Caco-2 (cell line): ENCODE data around the gene SPRN. TPM values are rescaled to one million over a fixed set of nuclear protein-coding genes. Genes with fewer than 3 reads are reported as not detected.

Experiments
- BruUV-seq: library from RNA; stranded (reverse); fragments of 400-500 nt; replicated peaks from 2 replicates; lab custom pipeline; 2021; lab: Mats Ljungman, UMichigan
- CTCF ChIA-PET: fragments of 300-600 bp; sonication (Branson Sonifier 250); formaldehyde crosslinking; loops from one replicate; lab custom pipeline; 2022; ENCODE audit warnings: antibody characterized with exemption; lab: Charles Lee
- POLR2A ChIA-PET: fragments of 300-600 bp; sonication (Branson Sonifier 250); formaldehyde crosslinking; loops from one replicate; lab custom pipeline; 2022; ENCODE audit warnings: antibody characterized with exemption; lab: Charles Lee
- DNase-seq, 2 experiments: peaks; one replicate each; pipeline versions ENCODE4 v3.0.0 to v3.0.0-alpha.2; 2020 to 2022
- H3K27me3 ChIP-seq: replicated peaks from 2 replicates; pipeline ENCODE4 v1.6.0; 2011; ENCODE audit warnings: low read length; ENCODE audit not compliant: control insufficient read depth, insufficient read depth
- H3K36me3 ChIP-seq: 2 replicates; pipeline ENCODE4 v1.5.1; 2011; ENCODE audit warnings: low read length; ENCODE audit not compliant: control insufficient read depth, insufficient read depth
- H3K4me1 ChIP-seq: fragments of 250-450 bp; sonication (Bioruptor Pico); 2 replicates; pipeline ENCODE4 v1.5.1; 2020; ENCODE audit warnings: mild to moderate bottlenecking
- H3K4me3 ChIP-seq: 2 replicates; pipeline ENCODE4 v1.5.1; 2011; ENCODE audit warnings: low read depth, mild to moderate bottlenecking, control low read depth, low read length
- H3K9me3 ChIP-seq: fragments of 250-450 bp; sonication (Bioruptor Pico); 2 replicates; pipeline ENCODE4 v1.5.1; 2020; ENCODE audit warnings: mild to moderate bottlenecking, moderate library complexity
- H3K27ac Mint-ChIP-seq: one replicate; pipeline ENCODE4 v1.8.0; 2022; ENCODE audit warnings: mixed read lengths; ENCODE audit not compliant: unreplicated experiment
- H3K27me3 Mint-ChIP-seq: one replicate; pipeline ENCODE4 v1.8.0; 2022; ENCODE audit warnings: mixed read lengths; ENCODE audit not compliant: insufficient read depth, unreplicated experiment
- H3K36me3 Mint-ChIP-seq: one replicate; pipeline ENCODE4 v1.8.0; 2022; ENCODE audit warnings: mild to moderate bottlenecking, mixed read lengths; ENCODE audit not compliant: insufficient read depth, unreplicated experiment
- H3K4me1 Mint-ChIP-seq: one replicate; pipeline ENCODE4 v1.8.0; 2022; ENCODE audit warnings: low read depth, mixed read lengths; ENCODE audit not compliant: unreplicated experiment
- H3K4me3 Mint-ChIP-seq: one replicate; pipeline ENCODE4 v1.8.0; 2022; ENCODE audit warnings: mild to moderate bottlenecking, moderate library complexity, mixed read lengths; ENCODE audit not compliant: unreplicated experiment
- H3K9me3 Mint-ChIP-seq: one replicate; pipeline ENCODE4 v1.8.0; 2022; ENCODE audit warnings: mixed read lengths; ENCODE audit not compliant: unreplicated experiment
- CTCF ChIP-seq, 2 experiments: fragments of 200-600 bp in 1 of 2; IDR thresholded peaks; 1 replicate in 1 of 2; 2 replicates in 1 of 2; pipeline versions ENCODE4 v1.5.1 to v1.8.0; 2011 to 2022; ENCODE audit warnings: antibody characterized with exemption in 1 of 2, control low read depth in 1 of 2, inconsistent platforms in 1 of 2, low read depth in 1 of 2, low read length in 1 of 2, mild to moderate bottlenecking in 1 of 2, moderate library complexity in 1 of 2; ENCODE audit not compliant: insufficient read depth in 1 of 2, severe bottlenecking in 1 of 2, unreplicated experiment in 1 of 2
- intact Hi-C: fragments of 100-400 bp; cut with micrococcal nuclease; formaldehyde crosslinking; loops from one replicate; pipeline ENCODE4 v1.10.0; 2022; ENCODE audit not compliant: unreplicated experiment
- microRNA-seq: library from miRNA; unstranded; fragments of <30 nt; microRNA quantifications from one replicate; pipeline ENCODE4 v1.2.0, GENCODE V29; 2022
- total RNA-seq: library from RNA; stranded (reverse); gene quantifications from 2 replicates; pipeline ENCODE4 v1.2.3, GENCODE V29; 2022

Gene SPRN
- total RNA-seq, 1 experiment from 2014 or later: not detected

- Mint-ChIP-seq H3K4me1 (no peaks in the 10 kb centered on the region), H3K36me3 (peaks cover 34% of the 10 kb centered on the region), H3K27me3 (no peaks in the 10 kb centered on the region), H3K9me3 (no peaks in the 10 kb centered on the region), H3K27ac (peak within 1 kb of the TSS; percentile 92), H3K4me3 (peak within 1 kb of the TSS; percentile 87)
- Histone ChIP-seq H3K4me1 (peaks cover 22% of the 10 kb centered on the region), H3K27me3 (no peaks in the 10 kb centered on the region), H3K4me3 (peak within 1 kb of the TSS; percentile 100), H3K36me3 (peaks cover 7% of the 10 kb centered on the region), H3K9me3 (no peaks in the 10 kb centered on the region)
- peak; percentile 96 to 100 for DNase-seq
- BruUV-seq: no TSS peak
- intact Hi-C loops: loop anchor here (1.0 to 2.0 kb wide), 3 partner anchors 13 to 44 kb away; no protein-coding TSS in a partner anchor
- ChIA-PET POLR2A (interaction anchor here (0.5 to 1.1 kb wide), 4 partner anchors 10 to 21 kb away, joined by 3 to 5 read pairs (median 5); partner anchors contain the start of gene FUOM), CTCF (interaction anchor here (0.6 kb wide), 1 partner anchor 33 kb away, joined by 3 read pairs; no protein-coding TSS in a partner anchor)
- no peak for TF ChIP-seq CTCF (IDR thresholded peaks at IDR 0.05; ENCODE audit: insufficient read depth in 1 of 2, low read depth in 1 of 2, low read length in 1 of 2, severe bottlenecking in 1 of 2, unreplicated experiment in 1 of 2)
Observed at GRCh38 chr10:133373174-133374090, 51.0 kb downstream of the SPRN start, which contains the start of gene ECHS1. TSS of gene ECHS1 (minus strand) at chr10:133373354. CDS start at chr10:133373333, 21 bp downstream.

- TF ChIP-seq CTCF (IDR thresholded peaks at IDR 0.05; ENCODE audit: insufficient read depth in 1 of 2, low read depth in 1 of 2, low read length in 1 of 2, severe bottlenecking in 1 of 2, unreplicated experiment in 1 of 2): no peak
- Mint-ChIP-seq H3K36me3 (peaks cover 42% of the 10 kb centered on the region), H3K4me1 (no peaks in the 10 kb centered on the region), H3K4me3 (peak overlapping the region; percentile 87), H3K27ac (peak overlapping the region; percentile 71), H3K27me3 (no peaks in the 10 kb centered on the region), H3K9me3 (no peaks in the 10 kb centered on the region)
- H3K36me3 ChIP-seq: peaks cover 7% of the 10 kb centered on the region
- POLR2A ChIA-PET: no interaction called here
- H3K4me1 ChIP-seq: peaks cover 16% of the 10 kb centered on the region
- peak overlapping the region; percentile 100 for H3K4me3 ChIP-seq
- H3K9me3 ChIP-seq: no peaks in the 10 kb centered on the region
- no peaks in the 10 kb centered on the region for H3K27me3 ChIP-seq
- no TSS peak for BruUV-seq
- CTCF ChIA-PET: no interaction called here
- intact Hi-C loops: loop anchor here (2.0 kb wide), 1 partner anchor 16 kb away; no protein-coding TSS in a partner anchor
- DNase-seq: no peak
Observed at GRCh38 chr10:133372507-133372906, 51.9 kb downstream of the SPRN start.

Small RNA genes within 50 kb of the gene (microRNA-seq; reads per million reads assigned to microRNA genes)
- gene MIR3944: 19.3 reads per million, percentile 56 among the genes with 10 or more reads in this experiment

Other genes starting within 250 kb of the SPRN start
- gene UTF1, start 194.4 kb downstream of the SPRN start, total RNA-seq: not detected in 2 replicates
- 0.12 TPM in 1 of 2 replicates, not detected in the other for gene VENTX, start 186.8 kb downstream of the SPRN start, total RNA-seq
- 13.4 and 16.8 TPM in 2 replicates for gene ADAM8, start 147.8 kb downstream of the SPRN start, total RNA-seq
- 92.2 and 93.3 TPM in 2 replicates for gene TUBGCP2, start 115.8 kb downstream of the SPRN start, total RNA-seq
- gene ZNF511, start 115.7 kb downstream of the SPRN start, total RNA-seq: 98.5 and 112 TPM in 2 replicates
- not detected in 2 replicates for gene CALY, start 87.7 kb downstream of the SPRN start, total RNA-seq
- 0.34 TPM in 1 of 2 replicates, not detected in the other for gene PRAP1, start 77.3 kb downstream of the SPRN start, total RNA-seq
- gene FUOM, start 66.6 kb downstream of the SPRN start, total RNA-seq: 108 and 119 TPM in 2 replicates
- gene ECHS1, start 51.3 kb downstream of the SPRN start, total RNA-seq: 232 and 247 TPM in 2 replicates
- 6.7 and 7.3 TPM in 2 replicates for gene PAOX, start 45.4 kb downstream of the SPRN start, total RNA-seq
- 111 and 113 TPM in 2 replicates for gene MTG1, start 30.5 kb downstream of the SPRN start, total RNA-seq
- gene SCART1, start 29.3 kb upstream of the SPRN start, total RNA-seq: 0.70 and 0.73 TPM in 2 replicates
- gene CYP2E1, start 102.7 kb upstream of the SPRN start, total RNA-seq: 0.23 TPM in 1 of 2 replicates, not detected in the other
- not detected in 2 replicates for gene SYCE1, start 141.0 kb upstream of the SPRN start, total RNA-seq
- gene FRG2B, start 202.2 kb upstream of the SPRN start, total RNA-seq: not detected in 2 replicates